Measurements from ENCODE around the gene MACROH2A1.

MACROH2A1 gene

DNA sequence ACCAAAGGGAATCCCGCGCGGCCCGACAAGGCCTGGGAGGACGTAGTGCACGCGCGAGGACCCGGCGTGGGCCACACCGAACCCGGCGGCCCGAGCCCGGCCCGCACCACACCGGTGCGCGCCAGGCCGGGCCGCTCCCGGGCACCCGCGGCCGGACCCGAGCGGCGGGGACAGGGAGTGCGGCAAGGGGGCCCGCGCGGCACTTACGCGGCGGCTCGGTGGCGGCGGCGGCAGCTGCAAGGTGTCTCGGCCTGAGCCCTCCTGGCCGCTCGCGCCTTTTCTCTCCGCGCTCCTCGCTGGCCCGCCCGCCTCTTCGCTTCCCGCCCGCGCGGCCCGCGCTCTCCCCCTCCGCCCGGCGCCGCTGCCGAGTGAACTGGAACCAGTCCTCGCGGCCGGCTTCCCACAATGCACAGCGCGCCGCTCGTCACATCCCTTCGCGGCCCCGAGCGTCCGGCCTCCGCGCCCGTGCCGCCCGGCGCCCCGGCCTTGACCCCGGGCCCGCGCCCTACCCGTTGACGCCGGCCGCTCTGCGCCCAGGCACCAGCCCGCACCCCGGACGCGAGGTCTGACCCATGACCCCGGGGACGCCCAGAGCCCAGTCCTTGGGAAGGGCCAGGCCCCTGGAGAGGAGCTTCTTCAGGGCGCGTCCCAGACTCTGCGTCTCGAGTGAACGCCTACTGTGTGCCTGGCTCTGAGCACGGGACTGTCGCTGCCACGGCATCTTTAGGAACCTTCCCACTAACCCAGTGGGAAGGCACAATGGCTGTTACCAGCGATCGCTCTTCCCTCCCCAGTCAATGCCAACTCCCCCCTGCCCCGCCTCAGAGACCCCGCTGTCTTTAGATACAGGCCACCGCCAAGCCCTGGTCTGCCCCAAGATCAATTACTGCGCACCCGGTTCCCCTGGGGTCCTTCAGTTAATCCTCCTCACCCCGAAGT, at the start of gene MACROH2A1:
MACROH2A1 (minus strand) TSS at position 377 of the 939 bp plus-strand sequence. CDS start 10,138 bp downstream, outside the sequence.
- no peak for DNase-seq (ENCODE audit: low read depth, low spot score)

DNA sequence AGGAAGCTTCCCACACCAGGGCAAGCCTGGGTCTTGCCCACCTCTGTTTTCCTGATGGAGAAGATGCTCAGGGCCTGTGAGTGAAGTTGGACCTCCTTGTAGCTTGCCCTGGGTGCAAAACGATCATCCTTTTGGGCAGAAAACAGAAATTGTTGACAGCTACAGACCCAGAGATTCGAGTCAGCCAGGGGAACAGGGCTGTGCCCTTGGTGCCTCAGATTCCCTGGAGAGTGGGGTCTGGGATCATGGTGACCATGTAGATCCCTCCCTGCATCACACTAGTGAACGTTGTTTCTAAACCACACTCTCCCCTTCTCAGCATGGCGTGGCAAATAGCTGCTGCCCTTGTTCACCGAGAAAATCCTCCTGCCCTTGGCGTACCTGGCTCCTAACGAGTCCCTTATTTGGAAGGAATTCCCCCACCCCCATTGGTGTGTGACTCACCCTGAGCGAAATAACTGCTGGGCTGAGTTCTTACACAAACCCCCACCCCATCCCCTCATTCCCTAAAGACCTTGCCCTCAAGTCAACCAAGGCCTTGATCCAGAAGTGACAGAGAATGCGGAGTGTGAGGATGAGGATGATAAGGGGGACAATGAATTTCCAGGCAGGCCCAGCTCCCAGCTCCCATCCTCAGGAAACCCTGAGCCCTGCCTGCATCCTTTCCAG, 49.2 kb upstream of the MACROH2A1 start:
- DNase-seq (ENCODE audit: low read depth, low spot score) = no peak

DNA sequence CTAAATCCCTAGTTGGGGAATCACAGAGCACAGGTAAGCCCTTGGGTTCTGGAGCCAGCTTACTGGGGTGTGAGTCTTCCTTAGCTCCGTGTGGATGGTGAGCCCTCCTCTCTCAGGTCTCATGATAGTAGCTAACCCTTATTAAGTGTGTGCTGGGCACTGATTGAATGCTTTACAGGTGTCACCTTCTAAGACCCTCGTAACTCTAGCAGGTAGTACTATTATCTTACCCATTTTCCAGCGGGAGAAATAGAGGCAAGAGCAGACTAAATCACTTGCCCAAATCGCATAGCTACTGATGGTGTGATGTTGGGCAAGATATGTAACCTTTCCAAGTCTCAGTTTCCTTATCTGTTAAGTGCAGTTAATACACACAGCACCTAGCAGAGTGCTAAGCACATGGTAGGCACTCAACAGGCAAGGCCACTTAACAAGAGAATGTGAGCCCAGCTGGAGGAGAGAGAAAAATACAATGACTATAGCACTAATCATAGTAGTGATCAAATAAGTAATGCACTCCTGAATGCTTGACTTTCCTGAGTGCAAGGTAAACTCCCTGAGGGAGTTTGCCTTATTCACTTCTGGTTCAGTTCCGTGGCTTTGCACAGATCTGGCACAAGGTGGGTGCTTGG, 48.4 kb upstream of the MACROH2A1 start, which contains the start of gene DCANP1:
DCANP1 (minus strand) TSS at position 51 of the 632 bp plus-strand sequence. CDS start 240 bp downstream, outside the sequence.
- DNase-seq (ENCODE audit: low read depth, low spot score) = no peak

DNA sequence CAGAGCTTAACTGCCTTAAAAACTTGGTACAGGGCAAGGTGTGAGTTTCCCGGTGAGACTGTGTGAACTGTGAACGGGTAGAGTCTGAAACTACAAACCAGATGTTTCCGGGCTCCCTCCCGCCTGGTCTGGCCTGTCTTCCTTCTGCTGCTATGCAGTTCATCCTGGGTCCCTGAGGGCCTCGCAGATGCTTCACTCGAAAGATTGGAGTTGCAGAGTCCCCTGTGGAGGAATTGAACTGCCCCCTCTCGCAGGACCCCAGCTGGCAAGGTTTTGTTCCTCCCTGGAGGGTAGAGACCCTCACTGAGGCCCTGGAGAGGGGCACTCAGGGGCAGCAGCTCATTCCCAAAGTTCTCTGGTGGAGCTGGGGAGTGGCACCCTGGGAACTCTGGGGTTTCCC, 47.6 kb upstream of the MACROH2A1 start:
- DNase-seq (ENCODE audit: low read depth, low spot score) = no peak

DNA sequence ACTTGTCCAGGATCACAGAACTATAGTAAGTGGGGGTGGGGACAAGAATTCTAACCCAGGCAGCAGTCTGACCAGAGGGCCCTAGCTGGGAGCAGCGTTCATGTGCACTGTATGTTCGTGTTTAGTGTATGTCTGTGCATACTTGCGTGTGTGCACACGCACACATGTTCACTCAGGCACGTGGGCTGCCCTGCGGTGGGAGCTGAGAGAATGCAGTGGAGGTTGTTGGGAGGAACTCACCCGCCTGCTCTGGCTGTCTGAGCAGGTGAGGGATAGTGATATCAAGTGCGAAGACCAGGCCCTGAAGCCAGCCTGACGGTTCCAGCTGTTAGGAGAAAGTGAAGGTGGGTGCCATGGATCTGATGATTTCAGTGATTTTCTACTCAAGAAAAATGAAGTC, 47.2 kb upstream of the MACROH2A1 start:
- DNase-seq (ENCODE audit: low read depth, low spot score) = no peak

DNA sequence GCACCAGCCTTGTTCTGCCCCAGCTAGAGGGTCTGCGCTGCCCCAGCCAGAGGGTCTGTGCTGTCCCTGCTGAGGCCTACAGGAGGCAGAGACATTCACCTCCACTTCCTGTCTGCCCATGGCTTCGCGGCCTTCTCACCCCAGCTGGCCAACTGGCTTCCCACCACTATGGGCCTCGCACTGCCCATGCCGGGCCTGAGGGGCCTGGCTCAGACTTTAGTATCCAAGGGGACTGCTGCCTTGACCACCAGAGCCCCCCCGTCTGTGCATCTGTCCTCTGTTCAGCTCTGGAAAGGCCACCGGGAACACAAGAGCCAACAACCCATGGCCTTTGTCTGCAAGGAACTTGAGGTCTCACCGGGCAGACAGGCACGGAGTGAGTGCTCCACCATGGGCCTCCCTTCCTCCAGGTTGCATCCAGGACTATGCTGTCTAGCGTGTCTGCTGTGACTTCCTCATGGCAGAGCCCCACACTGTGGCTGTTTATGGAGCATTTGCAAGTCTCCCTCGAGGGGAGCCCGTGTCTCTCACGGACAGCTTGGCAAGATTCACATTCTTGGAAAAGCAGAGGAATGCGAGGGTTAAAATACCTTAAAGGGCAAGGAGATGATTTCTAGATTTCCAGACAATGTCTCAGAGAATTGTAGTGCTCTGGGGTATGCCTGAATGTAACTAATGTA, 46.4 kb upstream of the MACROH2A1 start:
- no peak for DNase-seq (ENCODE audit: low read depth, low spot score)

DNA sequence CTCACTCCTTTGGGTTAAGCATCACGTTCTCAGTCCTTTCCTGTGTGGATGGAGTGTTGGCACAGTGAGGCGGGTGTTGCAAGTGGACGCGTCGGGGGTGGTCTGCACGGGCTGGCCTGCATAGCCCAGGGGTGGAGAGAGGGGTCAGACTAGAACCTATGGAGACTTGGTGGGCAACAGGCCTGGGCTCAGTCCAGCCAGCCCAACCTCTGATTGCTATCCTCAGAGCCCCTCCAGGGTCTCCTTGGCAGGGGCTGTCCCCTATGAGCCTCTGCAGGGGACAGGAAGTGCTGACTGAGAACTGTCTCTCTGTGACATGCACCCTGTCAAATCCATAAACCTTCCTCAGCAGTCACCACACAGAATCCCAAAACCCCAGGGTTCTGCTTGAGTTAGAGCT, 45.9 kb upstream of the MACROH2A1 start:
- no peak for DNase-seq (ENCODE audit: low read depth, low spot score)

DNA sequence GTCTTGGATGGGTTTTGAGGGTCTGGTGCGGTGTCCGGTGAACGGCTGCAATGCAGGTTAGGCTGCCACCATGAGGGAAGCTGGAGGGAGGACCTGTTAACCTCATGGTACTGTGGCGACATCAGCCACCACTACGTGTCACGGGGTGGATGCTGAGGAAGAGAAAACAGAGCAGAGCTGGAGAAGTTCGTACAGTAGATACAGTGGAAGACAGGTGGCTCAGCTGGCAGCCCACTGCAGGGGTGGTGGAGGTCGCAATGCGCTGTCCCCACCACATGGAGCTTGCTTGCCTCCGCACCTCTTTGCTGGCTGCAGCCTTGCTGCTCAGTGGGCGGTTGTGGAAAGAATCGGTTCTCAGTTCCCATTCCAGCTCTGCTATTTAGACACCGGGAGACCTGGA, 45.3 kb upstream of the MACROH2A1 start:
- no peak for DNase-seq (ENCODE audit: low read depth, low spot score)

DNA sequence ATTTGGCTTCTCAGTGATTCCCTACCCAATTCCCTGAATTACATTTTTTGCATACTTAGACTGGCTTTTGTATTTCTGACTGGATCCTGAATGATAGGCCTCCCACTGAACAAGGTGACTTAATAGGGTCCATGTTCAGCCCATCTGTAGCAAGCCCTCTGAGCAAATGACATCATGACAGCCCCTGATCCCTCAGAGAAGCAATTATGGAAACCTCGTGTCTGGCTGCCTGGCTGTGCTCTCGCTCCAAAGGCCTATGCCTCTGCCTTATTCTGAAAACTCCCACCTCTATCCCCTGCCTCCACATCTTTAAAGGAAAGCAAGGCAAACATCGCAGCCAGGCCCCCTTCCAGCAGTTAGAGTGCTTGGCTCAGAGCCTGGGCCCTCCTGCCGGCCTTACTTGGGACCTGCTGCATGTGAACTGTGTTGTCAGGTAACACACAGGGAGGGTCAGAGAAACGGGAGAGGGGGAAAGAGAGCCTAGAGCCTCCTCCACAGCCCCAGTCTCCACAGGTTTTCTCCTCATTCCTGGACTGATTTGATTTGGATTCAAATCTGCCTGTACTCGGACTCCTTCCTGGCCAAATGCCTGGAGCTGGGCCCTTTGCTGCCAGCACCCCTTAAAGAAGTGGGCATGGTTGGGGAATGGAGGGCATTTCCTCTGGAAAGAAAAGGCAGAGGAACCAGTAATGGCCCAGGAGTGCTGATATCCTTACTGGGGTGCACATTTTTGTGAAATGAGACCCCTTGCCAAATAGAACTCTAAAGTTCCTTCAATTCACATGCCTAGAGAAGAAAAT, 44.3 kb upstream of the MACROH2A1 start:
- DNase-seq (ENCODE audit: low read depth, low spot score) = no peak

DNA sequence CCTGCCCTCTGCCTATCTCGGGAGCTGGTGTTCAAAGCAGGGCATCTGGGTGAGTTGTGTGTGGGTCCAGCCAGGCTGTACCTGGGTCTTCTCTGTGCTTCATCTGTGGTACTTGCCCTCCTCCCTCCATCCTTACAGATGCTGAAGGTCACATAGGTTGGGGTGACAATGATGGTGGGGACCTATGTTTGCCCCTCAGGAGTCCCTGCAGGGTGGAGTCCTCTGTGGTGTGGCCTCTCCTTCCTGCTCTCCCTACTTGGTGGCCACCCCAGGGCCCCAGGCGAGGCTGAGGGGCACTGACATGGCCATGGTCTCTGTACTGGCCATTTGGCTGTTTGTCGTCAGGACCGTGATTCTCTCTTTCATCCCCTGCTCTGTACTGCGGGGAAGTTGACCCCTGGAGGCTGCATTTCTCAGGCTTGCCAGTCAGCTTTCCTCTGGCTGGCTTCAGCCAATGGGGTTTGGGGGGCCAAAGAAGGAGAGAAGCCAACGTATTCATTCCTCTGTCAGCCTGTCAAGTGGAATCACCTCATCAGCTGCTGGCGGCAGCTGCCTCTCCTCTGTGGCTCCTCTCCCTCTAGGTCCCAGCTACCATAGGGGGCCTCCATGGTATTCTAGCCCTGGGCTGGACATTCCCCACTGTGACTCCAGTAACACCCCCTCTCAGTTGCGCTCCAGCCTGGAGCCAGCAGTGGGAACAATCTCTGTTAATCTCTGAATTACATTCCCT, 43.6 kb upstream of the MACROH2A1 start:
- no peak for DNase-seq (ENCODE audit: low read depth, low spot score)

DNA sequence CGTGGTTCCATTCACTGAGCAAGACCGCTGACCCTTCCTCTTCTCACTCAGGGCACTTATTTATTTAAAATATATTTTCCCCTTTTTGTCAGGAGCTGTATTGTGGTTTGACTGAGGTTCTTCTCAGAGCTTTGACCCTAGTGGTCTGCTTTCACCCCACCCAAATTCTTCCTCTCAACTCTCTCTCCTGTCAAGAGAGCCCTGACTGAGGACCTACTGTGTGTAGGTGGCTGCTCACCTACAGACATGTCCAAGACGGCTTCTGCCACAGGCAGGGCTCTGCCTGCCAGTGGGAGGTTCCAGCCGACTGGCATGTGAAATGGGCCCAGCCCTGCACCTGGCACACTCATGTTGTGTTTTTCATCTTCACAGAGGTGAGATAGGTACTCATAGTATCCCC, 42.9 kb upstream of the MACROH2A1 start:
- DNase-seq (ENCODE audit: low read depth, low spot score) = no peak

DNA sequence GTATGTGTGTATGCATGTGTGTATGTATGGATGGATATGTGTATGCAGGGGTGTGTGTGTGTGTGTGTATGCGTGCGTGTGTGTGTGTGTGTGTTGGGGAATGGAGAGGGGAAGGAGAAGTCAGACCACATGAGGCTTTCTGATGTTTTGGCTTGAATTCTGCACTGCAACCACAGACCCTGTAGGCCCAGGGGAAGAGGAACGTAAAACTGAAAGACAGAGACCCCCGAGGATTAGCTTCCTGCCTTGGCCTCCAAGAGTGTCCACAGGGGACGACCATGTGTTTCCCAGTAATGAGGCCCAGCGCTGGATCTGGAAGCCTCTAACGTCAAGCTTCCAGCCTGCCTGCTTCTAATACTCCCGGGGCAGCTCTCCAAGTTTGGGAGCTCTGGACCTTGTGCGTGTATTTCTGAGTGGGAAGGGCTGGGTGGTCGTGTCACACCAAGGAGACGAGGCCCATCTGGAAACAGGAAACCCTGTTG, 42.4 kb upstream of the MACROH2A1 start:
- no peak for DNase-seq (ENCODE audit: low read depth, low spot score)

DNA sequence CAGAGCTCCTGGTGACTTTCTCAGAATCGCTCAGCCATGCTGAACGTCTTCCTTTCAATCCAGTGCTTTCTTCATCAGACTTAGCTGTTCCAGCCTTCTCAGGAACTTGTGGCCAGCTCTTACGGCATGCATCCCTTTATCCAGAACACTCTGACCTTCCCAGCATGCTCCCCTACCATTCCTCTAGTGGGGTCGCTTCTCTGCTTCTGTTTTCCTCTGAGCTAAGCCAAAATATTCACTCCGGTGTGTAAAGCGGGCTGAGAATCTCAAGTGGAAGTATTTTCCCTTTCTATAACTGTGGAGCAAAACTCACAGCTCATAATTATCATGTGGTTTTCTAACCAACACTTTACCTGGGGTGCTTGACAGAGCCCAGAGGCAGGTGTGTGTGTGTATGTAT, 41.9 kb upstream of the MACROH2A1 start:
- DNase-seq (ENCODE audit: low read depth, low spot score) = no peak

DNA sequence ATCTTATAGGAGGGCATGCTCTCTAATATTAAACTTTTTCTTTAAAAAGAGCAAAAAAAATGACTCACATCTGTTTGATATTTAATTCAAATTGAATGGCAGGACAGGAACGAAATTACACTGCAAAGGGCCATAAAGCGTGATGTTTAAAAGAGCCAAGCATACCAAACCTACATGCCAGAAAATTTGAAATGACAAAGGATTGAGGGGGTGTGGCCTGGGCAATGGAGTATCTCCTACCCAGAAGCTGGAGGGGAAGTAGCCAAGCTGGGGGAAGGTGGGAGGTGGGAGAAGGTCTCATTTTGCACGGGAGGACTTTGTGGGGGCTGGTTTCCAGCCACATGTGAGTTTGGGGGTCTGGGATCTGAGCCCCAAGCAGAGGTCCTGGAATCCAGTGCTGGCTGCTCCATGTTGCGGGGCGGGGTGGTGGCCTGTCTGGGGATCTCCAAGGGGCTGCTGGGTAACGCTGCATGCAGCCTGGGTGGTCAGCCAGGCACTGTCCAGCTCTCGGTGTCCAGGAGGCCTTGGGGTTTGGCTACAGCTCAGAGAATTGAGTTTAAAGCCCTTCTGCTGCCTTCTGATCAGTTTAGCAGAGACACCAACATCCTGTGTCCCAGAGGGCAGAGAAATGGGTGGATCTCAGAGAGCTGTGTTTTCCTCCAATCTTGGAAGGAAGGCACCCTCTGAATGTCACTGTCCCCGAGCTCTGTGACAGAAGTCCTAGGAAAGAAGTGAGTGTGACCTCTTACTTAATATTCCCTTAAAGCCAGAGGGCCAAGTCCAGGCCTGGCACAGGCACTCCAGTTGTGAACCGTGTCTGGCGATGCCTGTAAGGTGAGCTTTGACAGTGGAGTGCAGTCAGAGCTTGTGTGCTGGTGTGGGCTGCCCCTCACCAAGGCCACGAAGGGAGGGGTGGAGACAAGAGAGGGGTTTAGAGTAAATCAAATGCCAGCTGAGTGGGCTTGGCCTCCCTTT, 40.5 kb upstream of the MACROH2A1 start:
- DNase-seq (ENCODE audit: low read depth, low spot score) = no peak

DNA sequence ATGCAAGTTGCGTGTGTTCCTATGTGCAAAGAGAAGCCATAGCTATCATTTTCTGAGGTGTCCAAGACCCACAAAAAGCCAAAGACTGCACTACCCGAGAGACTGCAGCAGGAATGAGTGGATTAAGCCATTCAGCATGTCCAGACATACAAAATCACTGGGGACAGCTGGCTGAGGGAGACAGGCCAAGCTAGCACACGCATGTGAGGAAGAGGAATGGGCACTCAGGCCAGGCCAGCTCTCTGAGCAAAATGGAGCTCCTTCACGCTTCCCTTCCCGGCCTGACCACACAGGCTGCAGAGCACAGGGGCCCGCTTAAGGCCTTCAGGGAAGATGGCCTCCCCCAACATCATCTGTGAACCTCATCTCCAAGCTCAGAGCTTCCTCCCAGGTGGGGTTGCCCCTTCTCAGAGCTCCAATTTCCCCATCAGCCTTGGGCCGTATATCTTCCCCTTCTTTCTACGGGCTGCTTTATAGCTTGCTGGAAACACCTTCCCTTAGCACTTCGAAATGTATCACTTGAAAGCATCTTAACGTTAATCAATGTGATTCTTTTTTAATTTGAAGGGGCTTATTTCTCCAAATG, 39.7 kb upstream of the MACROH2A1 start:
- no peak for DNase-seq (ENCODE audit: low read depth, low spot score)

DNA sequence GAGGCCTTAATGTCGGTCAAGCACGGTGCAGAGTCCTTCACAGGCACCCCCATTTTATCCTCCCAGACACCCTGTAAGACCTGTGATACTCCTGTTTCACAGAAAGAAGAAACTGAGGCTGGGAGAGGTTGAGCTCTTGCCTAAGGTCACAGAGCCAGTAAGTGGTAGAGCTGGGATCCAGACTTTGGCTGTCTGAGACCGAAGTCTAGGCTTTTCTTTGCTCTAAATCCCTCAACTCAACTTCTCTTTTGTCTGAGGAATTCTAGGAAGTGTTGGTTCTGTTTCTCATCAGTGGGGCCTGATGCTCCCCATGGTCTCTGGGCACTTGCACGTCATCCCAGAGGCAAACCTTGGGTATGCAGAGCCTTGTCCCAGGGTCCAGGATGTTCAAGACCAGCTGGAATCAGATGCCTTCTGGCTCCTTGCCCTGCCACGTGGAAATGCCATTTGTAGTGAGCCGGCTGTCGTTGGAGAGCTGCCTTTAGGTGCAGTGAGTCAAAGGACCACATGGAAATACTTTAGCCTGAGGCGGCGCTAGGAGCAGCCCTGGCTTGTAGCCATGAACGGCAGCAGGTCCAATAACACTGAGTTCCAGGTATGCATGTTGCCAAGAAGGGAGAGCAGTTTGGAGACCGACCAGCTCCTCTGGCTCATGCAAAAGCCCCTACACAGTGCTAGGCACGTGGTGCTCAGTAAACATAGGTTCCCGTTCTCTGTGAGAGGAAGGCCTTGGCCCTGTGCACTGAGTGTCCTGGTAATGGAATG, 38.9 kb upstream of the MACROH2A1 start:
- DNase-seq (ENCODE audit: low read depth, low spot score) = no peak

DNA sequence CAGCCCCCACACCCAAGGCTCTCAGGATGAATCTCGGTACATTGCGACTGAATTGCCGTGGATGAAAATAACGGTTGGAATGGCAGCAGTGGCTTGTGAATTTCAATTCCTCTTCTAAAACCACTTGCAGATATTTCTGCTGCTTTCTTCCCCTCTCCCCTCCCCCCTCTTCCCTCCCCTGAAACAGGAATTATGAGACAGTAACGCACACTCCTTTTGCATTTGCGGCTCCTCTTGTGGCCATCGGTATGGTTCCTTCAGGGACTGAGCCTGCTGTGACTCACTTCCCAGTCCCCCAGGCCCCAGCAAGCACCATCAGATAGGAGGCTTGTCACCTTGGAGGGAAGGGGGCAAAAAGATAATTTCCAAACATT, 38.4 kb upstream of the MACROH2A1 start:
- DNase-seq (ENCODE audit: low read depth, low spot score) = no peak

DNA sequence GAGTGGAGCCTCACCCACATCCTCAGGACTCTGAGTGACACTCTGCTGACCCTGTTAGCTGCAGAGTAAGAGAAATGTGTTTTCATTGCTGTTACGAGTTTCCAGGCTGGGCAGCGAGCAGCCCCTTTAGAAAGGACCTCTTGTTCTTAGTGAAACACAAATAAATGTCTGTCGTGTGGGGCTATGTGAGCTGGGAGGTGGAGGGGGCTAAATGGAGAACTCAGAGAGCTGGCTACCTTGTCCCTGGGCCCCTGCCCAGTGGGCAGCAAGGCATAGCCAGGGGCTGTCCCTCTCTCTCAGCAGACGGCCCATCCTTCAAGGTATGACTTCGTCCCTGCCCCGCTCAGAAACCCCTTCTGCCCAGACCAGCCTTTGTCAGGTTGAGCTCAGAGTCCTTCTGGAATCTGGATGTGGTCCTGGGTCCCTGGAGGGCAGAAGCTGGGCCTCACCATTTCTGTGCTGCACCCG, 38.0 kb upstream of the MACROH2A1 start:
- no peak for DNase-seq (ENCODE audit: low read depth, low spot score)

All from smooth muscle cell of the brain vasculature (primary cell).